Upper lobe of left lung (tissue), 4 donors: ENCODE data around the gene DOK7.
"Not testable (repeated sequence)": the region's sequence is repeated elsewhere in the genome, so short reads cannot be mapped to it uniquely, and the experiment has no call there.

Source experiments
- CTCF ChIP-seq, 6 experiments: fragments of 450-650 bp in 4 of 6; fragments of 200-600 bp in 2 of 6; sonication (generic) in 2 of 6; IDR thresholded peaks; one replicate each; pipeline ENCODE4 v1.5.1; 2016 to 2019; ENCODE audit warnings: antibody characterized with exemption in 6 of 6
- POLR2A ChIP-seq, 4 donors: fragments of 450-650 bp; IDR thresholded peaks; one replicate each; pipeline ENCODE4 v1.5.1; 2016 to 2017; ENCODE audit warnings: antibody characterized with exemption in 4 of 4, mild to moderate bottlenecking in 2 of 4

- not testable (repeated sequence) for TF ChIP-seq POLR2A, CTCF (IDR thresholded peaks at IDR 0.05)
Observed at GRCh38 chr4:3535812-3536211, 72.7 kb downstream of the DOK7 start.
